Measurements from ENCODE around the gene RAB5IF.
"Not testable (repeated sequence)": the region's sequence is repeated elsewhere in the genome, so short reads cannot be mapped to it uniquely, and the experiment has no call there.

Gene RAB5IF

DNA sequence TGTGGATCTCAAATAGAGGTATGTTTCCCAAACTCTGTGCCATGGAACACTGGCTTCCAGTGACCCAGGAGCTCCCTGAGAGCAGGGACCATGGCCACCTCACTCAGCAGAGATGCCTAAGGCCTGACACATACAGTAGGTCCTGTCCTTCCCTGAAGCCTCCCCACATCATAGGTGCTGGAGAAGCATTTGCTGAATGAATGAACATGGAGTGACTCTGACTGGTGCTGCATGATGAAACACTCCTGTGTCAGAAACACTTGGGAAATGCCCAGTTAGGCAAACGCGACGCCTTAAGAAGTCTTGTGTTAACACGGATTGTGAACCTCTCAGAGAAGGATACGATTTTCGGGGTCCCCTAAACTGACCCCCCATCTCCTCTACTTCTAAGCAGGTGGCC is 26.1 kb downstream of the RAB5IF start:
- peak; percentile 13 for DNase-seq

DNA sequence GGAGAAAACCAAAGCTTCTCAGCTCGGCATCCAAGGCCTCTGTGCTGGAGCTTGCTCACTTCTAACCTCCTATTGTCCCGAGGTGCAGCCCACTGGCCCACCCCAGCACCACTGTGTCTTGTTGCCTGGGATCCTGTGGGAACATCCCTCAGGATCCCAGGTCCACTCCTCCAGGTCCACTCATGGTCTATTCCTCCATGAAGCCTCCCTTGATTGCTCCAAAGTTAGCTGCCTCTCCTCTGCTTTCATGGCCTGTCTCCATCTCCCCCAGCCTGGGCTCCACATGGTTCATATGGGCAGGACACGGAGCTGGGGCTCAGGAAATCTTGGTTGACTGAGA is 26.5 kb downstream of the RAB5IF start:
- DNase-seq = no peak

DNA sequence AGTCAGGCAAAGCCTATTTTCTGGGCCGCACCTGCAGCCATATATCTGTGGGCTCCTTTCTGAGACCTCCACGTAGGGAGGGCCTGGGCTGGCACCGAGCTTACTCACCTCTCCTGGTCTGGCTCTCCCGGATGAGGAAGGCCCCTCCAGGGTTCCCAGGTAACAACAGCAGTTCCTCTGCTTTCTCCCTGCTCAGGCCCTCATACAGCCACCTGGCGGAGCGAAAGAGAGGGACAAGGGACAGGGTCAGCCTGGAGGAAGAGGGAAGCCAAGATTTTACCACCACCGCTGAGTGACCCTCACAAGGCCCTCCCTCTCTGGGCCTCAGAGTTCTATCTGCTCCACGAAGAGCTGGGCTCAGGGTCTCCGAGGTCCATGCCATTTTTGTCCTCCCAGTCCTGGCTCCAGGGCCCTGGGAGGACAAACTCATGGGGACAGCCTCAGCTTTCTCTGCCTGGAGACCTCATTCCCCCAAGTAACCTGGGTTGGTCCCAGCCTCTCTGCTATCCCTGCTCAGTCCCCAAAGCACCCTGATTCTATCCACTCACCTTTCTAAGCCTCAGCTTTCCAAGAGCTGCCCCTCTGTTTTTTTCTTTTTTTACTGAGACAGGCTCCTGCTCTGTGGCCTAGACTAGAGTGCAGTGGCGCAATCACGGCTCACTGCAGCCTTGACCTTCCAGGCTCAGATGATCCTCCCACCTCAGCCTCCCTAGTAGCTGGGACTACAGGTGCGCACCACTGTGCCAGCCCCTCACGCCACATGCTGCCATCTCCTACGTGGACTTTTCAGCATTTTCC is 27.1 kb downstream of the RAB5IF start:
- DNase-seq = no peak

DNA sequence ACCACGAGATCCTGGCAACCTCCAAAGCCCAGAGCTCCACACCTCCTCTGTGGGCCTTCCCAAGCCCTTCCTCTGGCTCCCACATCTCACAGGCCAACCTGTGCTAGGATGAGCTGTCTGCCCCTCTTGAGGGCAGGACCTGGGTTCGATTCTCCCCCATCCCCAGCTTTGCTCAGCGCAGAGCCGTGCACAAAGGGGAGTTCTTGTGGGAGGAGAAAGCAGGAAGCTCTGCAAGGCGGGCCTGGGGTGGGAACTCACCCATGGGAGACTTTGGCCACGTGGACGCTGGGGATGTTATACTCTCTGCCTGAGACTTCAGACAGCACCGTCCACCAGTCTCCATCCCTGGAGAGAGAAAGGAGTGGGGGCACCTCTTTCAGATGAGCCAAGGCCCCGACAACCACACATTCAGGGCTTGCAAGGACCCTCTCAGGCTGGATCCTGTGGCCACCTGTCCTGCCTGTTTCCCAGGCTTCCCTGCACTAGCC is 27.8 kb downstream of the RAB5IF start:
- no peak for DNase-seq

DNA sequence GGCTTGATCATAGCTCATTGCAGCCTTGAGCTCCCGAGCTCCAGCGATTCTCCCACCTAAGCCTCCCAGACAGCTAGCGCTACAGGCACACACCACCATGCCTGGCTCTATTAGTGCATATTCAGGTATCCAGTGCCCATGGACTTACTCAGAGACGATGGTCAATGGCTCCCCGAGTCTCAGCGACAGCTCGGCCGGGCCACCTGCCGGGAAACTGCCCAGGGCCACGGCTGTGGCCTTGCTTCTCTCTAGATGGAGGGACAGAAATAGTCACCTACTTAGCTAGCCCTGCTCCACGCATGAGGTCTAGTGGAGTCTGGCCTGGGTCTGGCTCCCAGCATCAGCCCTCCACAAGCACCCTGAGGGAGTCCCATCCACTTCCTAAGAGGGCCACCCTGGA is 28.8 kb downstream of the RAB5IF start:
- no peak for DNase-seq

DNA sequence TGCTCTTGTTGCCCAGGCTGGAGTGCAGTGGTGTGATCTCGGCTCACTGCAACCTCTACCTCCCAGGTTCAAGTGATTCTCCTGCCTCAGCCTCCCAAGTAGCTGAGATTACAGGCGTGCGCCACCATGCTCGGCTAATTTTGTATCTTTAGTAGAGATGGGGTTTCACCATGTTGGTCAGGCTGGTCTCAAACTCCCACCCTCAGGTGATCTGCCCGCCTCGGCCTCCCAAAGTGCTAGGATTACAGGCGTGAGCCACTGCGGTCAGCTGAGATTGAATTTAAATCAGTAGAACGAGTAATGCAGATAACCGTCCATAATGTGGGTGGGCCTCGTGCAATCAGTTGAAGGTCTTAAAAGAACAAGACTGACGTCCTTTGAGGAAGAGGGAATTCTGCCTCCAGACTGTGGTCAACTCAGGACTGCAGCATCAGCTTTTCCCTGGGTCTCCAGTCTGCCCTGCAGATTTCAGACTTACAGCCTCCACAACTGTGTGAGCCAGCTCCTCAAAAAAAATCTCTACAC is 33.4 kb downstream of the RAB5IF start:
- not testable (repeated sequence) for DNase-seq

DNA sequence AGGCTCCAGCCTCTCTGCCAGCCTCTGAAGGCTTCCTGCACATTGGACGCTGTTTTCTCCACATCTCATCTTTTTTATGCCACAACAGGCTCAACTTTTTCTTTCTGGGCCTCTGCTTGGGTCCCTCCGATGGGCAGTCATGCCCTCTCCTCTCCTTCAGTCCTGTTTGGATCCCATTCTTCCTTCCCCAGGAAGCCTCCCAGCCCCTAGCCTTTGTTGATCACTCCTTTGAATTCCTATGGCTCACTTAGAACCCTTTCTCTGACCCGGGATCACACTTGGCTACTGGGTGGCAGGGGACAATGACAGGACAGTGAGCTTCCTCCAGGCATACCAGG is 35.9 kb downstream of the RAB5IF start:
- DNase-seq = no peak

DNA sequence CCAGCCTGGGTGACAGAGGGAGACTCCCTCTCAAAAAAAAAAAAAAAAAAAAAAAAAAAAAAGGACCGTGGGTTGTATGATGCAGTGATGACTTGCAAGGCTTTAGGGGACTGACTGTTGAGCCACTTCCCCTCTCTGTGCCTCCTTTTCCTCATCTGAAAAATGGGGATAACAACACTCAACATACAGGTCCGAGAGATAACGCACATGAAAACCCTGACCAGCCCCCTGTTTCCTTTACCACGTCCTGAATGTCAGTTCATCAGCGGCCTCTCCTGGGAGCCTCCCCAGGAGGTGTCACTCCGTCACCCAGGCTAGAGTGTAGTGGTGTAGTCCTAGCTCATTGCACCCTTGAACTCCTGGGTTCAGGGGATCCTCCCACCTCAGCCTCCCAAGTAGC is 36.6 kb downstream of the RAB5IF start:
- DNase-seq = no peak

DNA sequence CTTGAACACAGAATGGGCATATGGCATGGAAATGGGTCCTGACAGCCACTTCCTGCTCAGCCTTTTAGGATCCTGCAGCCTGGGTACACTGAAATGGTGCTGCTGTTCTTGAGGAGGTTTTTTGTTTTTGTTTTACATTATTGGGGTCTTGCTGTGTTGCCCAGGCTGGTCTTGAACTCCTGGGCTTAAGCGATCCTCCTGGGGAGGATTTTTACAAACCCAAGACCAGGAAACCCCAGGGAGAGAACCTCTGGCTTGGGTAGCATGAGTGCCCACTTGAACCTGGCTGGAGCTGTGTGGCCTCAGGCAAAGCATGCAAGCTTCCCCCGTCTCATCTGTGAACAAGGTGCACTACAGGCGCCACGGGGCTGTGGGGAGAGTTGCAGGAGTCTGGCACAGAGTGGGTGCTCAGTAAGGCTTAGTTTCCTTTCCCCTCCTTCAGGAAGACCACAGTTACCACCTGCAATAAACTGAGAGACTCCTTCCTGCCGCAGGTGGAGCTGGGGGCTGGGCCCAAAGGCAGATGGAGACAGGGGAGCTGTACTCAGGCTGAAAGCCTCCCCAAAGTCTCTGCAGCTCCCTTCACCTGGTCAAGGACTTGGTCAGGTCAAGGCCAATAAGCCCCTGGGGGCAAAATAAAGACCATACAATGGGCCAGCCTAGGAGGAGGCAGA is 38.6 kb downstream of the RAB5IF start:
- DNase-seq = no peak

DNA sequence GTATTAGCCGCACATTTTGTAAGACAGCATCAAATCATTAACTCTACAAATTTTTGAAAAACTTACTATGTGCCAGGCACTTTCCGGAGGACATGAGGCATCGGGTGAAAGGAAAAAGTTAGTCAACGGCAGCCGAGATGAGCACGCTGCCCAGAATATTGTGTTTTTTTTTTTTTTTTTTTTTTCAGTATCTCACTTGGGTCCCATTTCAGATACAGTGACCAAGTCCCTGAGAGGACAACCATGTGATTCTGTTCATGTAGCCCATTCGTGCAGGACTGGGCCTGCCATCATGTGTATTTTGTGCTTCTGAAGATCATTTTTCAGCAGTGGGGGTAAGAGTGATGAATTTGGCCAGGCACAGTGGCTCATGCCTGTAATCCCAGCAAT is 39.1 kb downstream of the RAB5IF start:
- DNase-seq = no peak

DNA sequence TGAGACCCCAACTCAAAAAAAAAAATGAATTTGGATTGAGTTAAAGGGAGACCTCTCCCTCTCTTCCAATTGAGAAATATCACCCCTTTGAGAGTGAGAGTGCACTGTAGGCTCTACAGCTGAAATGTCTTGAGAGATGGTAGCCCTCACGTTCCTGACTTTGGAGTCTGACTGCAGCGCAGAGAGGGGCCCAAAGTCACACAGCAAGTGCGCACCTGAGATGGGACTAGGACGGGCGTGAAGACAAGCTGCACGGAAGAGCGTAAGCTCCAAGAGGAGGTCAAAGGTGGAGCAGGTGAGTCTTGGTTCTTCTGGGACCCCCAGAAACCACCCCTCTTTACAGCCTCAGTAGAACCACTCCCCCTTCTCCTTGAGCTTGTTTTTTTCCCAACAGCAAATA is 39.8 kb downstream of the RAB5IF start:
- no peak for DNase-seq

DNA sequence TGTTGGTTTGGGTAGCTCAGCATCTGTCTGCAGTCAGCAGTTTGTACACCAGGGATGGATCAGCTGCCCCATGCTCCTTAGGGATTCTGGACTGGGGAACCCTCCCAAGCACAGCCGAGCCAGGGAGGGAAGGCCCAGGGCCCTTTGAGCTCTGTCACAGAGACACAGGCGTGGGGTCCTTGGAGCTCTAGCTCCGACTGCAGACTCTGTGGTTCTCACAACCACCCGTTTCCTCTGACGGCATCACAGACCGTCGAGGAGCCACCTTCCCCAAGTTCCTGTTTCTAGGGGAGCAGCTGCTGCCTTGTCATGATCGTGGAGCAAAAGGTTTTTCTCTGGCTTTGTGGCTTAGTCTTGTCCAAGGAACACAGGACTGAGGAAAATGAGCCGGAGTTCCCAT is 40.4 kb downstream of the RAB5IF start, which contains the start of gene SLA2:
TSS of gene SLA2 (minus strand) at position 199 of the 400 bp plus-strand sequence. CDS start 4,861 bp downstream, outside the sequence.
- DNase-seq = no peak

DNA sequence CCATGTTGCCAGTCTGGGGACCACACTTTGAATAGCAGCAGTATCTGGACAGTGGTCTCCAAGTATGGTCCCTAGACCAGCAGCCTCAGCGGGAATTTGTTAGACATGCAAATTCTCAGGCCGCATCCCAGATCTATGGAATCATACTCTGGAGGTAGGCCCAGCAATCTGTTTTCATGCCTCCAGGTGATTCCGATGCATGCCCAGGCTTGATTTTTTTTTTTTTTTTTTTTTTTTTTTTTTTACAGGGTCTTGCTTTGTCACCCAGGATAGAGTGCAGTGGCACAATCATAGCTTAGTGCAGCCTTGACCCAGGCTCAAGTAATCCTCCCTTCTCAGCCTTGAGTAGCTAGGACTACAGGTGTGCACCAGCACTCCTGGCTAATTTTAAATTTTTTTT is 41.1 kb downstream of the RAB5IF start:
- DNase-seq = no peak

DNA sequence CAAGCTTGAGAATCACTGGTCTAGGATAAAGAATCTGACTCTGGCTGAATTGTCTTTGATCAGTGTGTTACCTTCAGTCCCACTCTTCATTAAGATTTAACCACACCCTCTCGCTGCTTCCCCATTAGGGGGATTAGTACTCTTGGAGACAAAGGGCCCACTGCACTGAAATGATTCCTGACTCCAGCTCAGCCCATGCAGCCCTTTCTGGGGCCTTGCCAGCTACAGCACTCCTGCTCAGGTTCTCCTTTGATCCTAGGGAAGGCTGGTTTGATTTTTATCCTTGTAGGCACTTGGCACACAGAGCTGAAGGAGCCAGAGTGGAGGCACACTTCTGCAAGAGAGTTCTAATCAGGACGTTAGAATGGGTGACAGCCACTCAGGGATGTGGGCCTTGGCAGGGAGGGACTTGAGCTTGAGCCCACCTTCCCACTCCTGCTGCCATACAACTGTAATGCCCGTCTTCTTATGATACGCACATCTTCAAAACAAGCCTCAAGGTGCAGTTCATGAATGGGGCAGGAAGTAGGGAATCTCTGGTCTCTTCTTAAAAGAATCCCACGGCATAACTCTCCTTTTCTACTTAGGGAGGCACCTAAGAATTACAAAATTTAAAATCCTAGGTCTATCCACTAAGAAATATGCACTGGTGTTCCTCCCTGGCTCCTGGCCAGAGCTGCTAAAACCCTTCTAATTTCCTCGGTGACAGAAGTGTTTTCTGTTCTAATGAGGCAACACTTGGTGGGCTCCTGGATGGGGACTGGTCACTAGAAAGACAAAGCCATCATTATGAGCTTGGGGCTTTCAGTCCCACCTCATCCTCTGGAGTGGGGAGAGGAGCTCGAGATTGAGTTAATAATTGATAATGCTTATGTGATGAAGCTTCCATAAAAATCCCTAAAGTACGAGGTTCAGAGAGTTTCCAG is 41.9 kb downstream of the RAB5IF start:
- no peak for DNase-seq

DNA sequence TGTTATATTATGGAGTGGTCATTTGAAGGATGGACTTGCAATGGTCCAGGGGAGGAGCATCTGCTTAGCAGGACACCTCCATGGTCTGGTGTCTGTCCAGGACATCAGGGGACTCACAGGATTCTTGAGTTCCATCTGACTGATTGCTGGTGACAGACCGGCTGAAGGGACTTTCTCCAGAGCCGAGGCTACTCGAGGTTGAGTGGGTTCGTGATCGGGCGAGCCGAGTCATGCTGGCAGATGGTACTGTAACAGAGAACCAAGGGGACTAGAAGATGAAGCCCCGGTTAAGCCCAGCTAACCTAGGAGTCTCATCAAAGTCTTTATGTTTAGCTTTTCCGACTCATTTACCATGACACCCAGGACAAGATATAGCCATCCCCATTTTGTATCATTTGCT is 47.9 kb downstream of the RAB5IF start:
- no peak for DNase-seq

DNA sequence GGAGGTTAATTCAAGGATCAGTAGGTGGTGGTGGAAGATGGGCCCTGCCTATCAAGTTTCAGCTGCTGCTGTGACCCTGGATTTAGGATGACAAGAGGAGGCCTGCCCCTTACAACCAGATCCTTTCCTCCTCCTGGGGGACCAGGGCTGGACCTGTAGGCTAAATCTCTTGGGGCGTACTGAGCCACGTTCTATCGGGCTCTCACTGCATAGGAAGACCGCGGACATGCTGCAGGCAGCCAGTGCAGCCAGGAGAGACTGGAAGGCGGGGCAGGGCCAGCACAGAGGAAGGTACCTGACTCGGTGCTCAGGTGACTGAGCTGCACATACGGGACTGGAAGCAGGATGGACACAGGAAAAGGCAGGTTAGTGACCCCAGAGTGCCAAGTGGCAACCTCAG is 48.9 kb downstream of the RAB5IF start:
- DNase-seq = no peak

DNA sequence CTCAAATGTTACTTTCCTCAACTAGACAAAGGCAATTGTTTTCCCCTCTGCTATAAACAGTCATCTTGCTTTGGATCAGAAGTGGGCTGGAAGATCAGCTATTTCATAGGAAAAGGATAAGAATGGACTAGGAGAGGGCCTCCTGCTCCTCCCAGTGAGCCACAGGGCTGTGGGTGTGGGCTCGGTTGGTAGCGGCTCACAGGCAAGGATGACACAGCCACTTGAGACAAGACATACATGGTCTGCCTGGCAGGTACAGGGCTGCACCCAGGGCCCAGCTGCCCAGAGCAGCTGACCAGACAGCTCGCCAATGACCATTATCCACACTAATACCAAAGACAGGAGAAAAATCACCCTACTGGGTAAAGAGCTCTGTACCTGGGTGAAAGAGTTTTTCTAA is 49.4 kb downstream of the RAB5IF start:
- no peak for DNase-seq

DNA sequence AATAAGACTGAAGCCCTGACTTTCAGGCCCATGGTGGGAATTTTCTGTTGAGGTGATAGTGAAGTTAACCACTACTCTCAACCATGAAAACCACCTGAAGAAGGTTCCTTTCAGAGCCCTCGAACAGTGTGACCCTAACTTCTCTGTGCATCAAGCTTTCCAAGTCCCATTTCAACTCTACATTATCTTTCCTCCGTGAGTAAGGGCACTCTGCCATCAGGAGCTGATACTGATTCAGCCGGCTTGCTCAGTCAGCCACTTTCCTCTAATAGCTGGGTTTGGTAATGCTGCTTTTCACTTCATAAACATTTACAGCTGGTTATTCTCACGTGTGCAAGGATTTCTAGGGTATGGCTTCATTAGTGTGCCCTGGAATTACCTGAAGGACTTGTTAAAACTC is 51.2 kb downstream of the RAB5IF start:
- DNase-seq = no peak

DNA sequence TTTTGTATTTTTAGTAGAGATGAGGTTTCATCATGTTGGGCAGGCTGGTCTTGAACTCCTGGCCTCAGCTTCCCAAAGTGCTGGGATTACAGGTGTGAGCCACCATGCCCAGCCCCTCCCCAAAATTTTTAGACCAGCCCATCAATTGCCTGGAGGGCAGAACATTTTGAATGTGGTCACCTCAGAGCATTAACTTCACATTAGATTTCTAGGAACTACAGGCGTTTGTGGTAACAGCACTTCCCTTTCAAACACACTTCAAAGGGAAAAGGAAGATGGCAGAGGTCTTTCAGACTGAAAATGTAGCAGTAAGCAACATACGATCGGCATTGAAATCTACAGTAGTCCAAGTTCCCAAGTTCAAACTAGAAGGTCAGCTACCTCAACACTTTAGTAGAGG is 52.7 kb downstream of the RAB5IF start:
- DNase-seq = no peak
